HCT116 (cell line): ENCODE results near the gene PPM1H.

Source experiments
- CEBPB ChIP-seq: IDR thresholded peaks from 2 replicates; pipeline ENCODE4 v1.6.1; 2012; ENCODE audit warnings: low read depth
- EGR1 ChIP-seq: IDR thresholded peaks from 2 replicates; pipeline ENCODE4 v1.6.1; 2012; ENCODE audit warnings: low read depth
- ELF1 ChIP-seq: IDR thresholded peaks from 2 replicates; pipeline ENCODE4 v1.6.1; 2012; ENCODE audit warnings: low read depth, borderline replicate concordance
- JUND ChIP-seq: IDR thresholded peaks from 2 replicates; pipeline ENCODE4 v1.6.1; 2012
- TCF7L2 ChIP-seq: IDR thresholded peaks from 2 replicates; pipeline ENCODE4 v1.7.0; 2011; ENCODE audit warnings: borderline replicate concordance, inconsistent platforms; ENCODE audit not compliant: insufficient read depth, insufficient read length; ENCODE audit errors: extremely low read depth
- TF ChIP-seq, protein P1 (sequence below), 3 experiments: fragments of 200-600 bp in 1 of 3; sonication (generic) in 1 of 3; IDR thresholded peaks in 2 of 3; conservative IDR thresholded peaks in 1 of 3; 2 replicates each; pipeline ENCODE4 v1.5.1; 2012 to 2017; ENCODE audit warnings: low read depth in 2 of 3, low read length in 2 of 3, antibody characterized with exemption in 1 of 3, borderline replicate concordance in 1 of 3, control low read depth in 1 of 3, mild to moderate bottlenecking in 1 of 3, mixed read lengths in 1 of 3, mixed run types in 1 of 3, moderate library complexity in 1 of 3; ENCODE audit not compliant: insufficient read depth in 1 of 3

DNA sequence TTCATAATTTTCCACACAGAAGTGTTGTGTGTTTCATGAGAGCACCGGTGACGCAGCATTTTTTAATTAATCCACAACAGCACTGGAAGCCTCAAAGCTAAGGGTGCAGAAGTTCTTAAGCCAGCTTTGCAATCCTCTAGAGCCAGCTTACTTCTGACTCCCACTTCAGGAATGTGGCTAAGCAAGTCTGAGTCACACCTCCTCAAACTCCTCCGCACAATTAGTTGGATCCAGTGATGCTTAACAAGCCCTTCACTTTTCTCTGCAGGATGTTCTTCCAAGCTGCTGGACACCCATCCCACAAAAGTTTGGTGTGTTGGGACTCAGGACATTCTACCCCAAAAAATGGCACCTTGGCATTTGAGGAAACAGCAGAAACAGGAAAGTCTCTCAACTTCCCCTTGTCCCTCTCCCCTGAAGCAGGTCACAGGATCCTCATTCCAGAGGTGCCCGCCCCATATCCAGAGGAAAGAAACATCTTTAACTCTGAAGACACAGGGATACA lies 210.0 kb downstream of the PPM1H start:
- TF ChIP-seq EGR1 (peak; percentile 97), JUND (peak; percentile 100), TCF7L2 (peak; percentile 69), ELF1 (no peak), CEBPB (peak; percentile 91)
- TF ChIP-seq, protein P1, sequence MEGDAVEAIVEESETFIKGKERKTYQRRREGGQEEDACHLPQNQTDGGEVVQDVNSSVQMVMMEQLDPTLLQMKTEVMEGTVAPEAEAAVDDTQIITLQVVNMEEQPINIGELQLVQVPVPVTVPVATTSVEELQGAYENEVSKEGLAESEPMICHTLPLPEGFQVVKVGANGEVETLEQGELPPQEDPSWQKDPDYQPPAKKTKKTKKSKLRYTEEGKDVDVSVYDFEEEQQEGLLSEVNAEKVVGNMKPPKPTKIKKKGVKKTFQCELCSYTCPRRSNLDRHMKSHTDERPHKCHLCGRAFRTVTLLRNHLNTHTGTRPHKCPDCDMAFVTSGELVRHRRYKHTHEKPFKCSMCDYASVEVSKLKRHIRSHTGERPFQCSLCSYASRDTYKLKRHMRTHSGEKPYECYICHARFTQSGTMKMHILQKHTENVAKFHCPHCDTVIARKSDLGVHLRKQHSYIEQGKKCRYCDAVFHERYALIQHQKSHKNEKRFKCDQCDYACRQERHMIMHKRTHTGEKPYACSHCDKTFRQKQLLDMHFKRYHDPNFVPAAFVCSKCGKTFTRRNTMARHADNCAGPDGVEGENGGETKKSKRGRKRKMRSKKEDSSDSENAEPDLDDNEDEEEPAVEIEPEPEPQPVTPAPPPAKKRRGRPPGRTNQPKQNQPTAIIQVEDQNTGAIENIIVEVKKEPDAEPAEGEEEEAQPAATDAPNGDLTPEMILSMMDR (IDR thresholded peaks at IDR 0.05 in 2 of 3, conservative IDR thresholded peaks at IDR 0.05 in 1 of 3; ENCODE audit: borderline replicate concordance in 1 of 3, insufficient read depth in 1 of 3, low read depth in 2 of 3, low read length in 2 of 3) = no peak
